Peyer's patch (tissue), 4 donors: ENCODE data around the gene ADAMTS2.

Experiments used
- CTCF ChIP-seq, 6 experiments: fragments of 450-650 bp in 4 of 6; fragments of 200-600 bp in 2 of 6; sonication (generic) in 1 of 6; IDR thresholded peaks; one replicate each; pipeline ENCODE4 v1.5.1; 2017 to 2019; ENCODE audit warnings: antibody characterized with exemption in 6 of 6, mild to moderate bottlenecking in 3 of 6, moderate library complexity in 1 of 6
- POLR2A ChIP-seq, 2 donors: fragments of 450-650 bp; IDR thresholded peaks; one replicate each; pipeline ENCODE4 v1.5.1; 2017; ENCODE audit warnings: antibody characterized with exemption in 2 of 2, mild to moderate bottlenecking in 2 of 2, moderate library complexity in 2 of 2

GRCh38 chr5:179296150-179296821 is 49.0 kb downstream of the ADAMTS2 start:
- no peak for TF ChIP-seq CTCF (IDR thresholded peaks at IDR 0.05)
- no peak for TF ChIP-seq POLR2A (IDR thresholded peaks at IDR 0.05)
